C4-2B (cell line): ENCODE data around the gene CIDEA.
"Not testable (repeated sequence)": the region's sequence is repeated elsewhere in the genome, so short reads cannot be mapped to it uniquely, and the experiment has no call there.

Experiments
- H3K27ac ChIP-seq: fragments of 450-650 bp; 2 replicates; pipeline ENCODE4 v1.5.1; 2017
- ZFX ChIP-seq: fragments of 450-650 bp; IDR thresholded peaks from 2 replicates; pipeline ENCODE4 v1.6.1; 2017
- TF ChIP-seq, protein P1 (sequence below): fragments of 450-650 bp; conservative IDR thresholded peaks from 2 replicates; pipeline ENCODE4 v1.5.1; 2017; ENCODE audit warnings: mild to moderate bottlenecking

CIDEA gene, protein sequence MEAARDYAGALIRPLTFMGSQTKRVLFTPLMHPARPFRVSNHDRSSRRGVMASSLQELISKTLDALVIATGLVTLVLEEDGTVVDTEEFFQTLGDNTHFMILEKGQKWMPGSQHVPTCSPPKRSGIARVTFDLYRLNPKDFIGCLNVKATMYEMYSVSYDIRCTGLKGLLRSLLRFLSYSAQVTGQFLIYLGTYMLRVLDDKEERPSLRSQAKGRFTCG

DNA sequence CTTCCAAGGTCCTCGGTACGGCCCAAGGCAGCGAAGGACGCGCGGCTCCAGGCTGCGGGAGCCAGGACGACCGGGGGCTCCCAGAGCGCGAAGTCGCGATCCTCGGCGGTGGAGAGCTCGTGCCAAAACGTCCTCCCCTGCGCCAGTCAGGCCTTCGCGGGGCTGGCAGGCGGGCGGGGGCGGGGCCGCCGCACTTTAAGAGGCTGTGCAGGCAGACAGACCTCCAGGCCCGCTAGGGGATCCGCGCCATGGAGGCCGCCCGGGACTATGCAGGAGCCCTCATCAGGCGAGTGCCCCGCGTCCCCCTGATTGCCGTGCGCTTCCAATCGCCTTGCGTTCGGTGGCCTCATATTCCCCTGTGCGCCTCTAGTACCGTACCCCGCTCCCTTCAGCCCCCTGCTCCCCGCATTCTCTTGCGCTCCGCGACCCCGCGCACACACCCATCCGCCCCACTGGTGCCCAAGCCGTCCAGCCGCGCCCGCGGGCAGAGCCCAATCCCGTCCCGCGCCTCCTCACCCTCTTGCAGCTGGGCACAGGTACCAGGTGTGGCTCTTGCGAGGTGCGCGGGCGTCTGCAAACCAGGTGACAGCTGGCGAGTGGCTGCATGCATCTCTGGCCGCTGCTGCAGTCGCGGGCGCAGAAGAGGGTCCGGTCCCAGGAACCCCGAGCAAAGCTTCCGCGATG lies at the start of gene CIDEA:
Gene CIDEA, plus strand, starts transcription at position 226 of the 684 bp plus-strand sequence. Its CDS starts 23 bp downstream, at position 249.
- no peak for TF ChIP-seq ZFX
- TF ChIP-seq, protein P1, sequence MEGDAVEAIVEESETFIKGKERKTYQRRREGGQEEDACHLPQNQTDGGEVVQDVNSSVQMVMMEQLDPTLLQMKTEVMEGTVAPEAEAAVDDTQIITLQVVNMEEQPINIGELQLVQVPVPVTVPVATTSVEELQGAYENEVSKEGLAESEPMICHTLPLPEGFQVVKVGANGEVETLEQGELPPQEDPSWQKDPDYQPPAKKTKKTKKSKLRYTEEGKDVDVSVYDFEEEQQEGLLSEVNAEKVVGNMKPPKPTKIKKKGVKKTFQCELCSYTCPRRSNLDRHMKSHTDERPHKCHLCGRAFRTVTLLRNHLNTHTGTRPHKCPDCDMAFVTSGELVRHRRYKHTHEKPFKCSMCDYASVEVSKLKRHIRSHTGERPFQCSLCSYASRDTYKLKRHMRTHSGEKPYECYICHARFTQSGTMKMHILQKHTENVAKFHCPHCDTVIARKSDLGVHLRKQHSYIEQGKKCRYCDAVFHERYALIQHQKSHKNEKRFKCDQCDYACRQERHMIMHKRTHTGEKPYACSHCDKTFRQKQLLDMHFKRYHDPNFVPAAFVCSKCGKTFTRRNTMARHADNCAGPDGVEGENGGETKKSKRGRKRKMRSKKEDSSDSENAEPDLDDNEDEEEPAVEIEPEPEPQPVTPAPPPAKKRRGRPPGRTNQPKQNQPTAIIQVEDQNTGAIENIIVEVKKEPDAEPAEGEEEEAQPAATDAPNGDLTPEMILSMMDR, result no peak
- no peak within 1 kb of the TSS for H3K27ac ChIP-seq

DNA sequence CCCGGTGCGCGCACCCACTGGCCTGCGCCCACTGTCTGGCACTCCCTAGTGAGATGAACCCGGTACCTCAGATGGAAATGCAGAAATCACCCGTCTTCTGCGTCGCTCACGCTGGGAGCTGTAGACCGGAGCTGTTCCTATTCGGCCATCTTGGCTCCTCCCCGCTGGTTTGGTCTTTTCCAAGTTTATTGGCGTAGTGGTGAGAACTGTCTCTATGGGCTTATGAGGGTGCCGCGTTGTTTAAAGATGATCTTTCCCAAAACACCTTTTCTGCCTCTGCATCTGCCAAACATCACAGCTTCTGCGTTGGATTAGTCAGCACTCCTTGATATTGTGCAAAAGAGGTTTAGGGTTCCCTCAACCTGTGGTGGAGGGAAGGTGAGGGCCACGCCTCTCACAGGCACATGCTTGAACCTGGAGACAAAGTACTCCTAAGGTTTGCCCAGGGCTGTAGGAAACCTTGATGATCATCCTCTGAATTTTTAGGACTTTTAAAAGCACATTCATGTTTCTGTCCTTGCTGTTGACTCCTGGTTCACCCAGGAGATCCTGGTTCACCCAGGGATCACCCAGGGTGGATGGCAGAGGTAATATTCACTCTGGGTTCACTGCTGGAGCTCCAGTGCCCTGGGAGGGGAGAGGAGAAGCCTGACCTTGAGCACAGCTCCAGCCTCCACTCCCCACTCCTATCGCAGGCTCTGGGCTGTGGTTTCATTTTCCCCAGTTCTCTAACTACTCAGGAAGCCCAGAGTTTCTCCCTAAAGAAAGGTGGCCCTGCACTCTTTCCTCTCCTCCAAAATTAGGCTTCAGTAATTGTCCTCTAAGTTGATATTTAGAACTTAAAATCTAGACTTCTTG lies 45.6 kb upstream of the CIDEA start:
- H3K27ac ChIP-seq, result not testable (repeated sequence)

DNA sequence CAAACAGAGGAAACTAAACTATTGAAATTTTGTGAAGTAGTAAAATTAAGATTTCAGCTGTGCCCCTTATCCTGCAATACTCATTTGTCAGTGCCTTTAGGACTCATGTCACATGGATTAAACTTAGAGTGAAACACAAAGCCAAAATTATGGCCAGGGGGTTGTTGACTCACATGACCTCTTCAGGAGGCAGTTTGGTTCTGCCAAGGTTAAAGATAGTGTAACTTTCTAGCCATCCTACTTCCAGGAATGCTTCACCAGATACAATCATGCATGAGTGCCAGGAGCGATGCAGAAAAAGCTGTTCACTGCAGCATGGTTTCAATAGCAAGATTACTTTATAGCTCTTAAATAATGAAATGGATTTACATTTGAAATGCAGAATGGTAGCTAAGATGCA lies 41.9 kb upstream of the CIDEA start:
- not testable (repeated sequence) for H3K27ac ChIP-seq

DNA sequence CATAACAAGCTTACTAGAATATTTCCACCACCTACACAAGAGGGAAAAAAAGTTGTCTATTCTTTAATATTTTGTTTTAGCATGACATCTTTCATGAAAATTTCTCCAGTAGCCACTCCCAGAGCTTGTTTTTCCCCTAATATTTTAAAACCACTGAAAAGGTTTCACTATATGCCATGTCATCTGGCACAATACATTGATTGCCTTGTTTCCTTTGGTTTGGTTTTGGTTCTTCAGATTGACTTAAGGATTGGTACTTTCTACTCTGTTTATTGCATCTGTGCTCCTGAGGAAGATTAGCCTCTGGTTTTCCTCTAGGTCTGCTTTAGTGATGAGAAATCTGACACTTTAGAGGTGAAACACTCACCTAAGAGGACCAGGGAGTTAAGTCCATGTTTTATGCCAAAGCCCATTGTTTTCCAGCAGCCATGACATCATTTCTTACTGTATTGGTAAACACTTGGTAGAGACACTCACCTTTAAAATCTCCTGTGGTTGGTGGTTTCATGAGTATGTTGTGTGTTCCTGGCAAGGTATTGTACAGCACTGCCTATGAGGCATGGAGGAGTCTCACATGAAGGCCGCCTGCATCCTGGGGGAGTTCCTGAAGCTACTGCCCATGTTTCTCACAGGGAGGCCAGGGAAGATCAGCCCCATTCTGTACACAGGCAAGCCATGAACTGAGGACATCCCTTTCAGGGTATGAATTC lies 39.7 kb upstream of the CIDEA start:
- H3K27ac ChIP-seq, result not testable (repeated sequence)

DNA sequence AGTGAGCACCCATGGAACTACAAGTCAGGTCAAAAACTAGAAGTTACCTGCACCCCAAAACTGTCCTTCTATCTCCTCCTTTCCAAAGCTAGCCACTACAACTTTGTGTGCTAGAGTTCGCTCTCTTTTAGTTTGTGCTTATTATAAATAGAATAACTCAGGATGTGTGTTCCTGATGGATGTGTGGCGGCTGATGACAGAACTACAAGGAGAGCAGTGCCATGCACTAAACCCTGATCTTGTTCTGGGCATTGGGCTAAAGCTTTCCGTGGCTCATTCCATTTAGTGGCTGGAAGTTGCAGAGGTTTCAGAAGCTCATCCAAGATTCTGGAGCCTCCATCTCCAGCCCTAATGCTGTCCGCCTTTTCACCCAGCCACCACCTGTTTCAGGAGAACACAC lies 37.7 kb upstream of the CIDEA start:
- not testable (repeated sequence) for H3K27ac ChIP-seq

DNA sequence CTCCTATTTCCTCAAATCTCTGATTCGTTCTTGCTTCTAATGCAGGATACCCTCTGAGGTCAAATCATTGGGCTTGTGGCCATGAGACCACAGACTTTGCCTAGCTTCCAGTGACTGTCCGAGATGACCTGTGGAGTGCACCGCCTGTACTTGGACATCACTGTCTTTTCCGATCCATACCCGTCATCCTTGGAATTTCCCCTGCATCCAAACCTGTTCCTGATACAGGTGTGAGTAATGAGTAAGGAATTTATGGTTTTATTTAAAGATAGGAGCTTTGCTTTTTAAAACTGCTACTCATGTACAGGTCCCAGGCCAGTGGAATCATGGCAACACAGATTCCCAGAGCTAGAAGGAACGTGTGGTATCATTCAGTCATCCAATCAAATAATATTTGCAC lies 35.6 kb upstream of the CIDEA start:
- H3K27ac ChIP-seq, result not testable (repeated sequence)

DNA sequence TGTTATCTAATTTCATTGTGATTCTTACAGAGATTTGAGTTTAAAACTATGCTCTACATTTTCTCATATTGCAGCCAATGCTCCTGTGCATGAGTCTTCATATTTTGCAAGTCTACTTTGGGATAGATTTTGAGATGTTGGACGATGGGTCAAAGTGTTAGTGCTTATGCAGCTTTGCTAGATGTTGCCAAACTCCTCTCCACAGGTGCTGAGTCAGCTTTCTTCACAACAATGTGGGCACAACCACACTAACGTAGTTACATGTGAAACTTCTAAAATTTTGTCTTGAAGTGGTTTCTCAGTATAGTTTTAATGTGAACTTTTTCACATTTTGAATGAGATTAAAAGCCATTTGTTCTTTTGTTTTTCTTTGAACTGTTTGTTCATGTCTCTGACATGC lies 32.1 kb upstream of the CIDEA start:
- H3K27ac ChIP-seq, result not testable (repeated sequence)

DNA sequence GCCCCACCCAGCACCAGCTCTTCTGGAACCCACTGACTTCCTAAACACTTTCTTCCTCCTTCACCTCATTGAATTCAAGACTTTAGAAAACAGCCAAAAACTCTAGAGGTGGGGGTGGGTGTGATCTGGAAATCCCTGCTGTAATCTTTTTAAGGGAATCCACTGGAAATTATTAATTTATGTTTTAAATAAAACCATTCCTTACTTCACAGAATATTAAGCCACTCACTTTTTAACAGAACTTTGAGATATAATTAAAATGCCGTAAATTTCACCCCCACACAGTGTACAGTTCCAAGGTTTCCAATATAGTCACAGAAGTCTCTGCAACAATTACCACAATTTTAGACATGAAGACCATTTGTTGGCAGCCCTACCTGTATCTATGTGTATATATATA lies 30.8 kb upstream of the CIDEA start:
- H3K27ac ChIP-seq, result not testable (repeated sequence)

DNA sequence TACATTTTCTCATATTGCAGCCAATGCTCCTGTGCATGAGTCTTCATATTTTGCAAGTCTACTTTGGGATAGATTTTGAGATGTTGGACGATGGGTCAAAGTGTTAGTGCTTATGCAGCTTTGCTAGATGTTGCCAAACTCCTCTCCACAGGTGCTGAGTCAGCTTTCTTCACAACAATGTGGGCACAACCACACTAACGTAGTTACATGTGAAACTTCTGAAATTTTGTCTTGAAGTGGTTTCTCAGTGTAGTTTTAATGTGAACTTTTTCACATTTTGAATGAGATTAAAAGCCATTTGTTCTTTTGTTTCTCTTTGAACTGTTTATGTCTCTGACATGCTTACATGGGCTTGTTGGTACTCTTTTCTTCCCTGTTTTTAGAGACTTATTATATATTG lies 27.4 kb upstream of the CIDEA start:
- not testable (repeated sequence) for H3K27ac ChIP-seq

DNA sequence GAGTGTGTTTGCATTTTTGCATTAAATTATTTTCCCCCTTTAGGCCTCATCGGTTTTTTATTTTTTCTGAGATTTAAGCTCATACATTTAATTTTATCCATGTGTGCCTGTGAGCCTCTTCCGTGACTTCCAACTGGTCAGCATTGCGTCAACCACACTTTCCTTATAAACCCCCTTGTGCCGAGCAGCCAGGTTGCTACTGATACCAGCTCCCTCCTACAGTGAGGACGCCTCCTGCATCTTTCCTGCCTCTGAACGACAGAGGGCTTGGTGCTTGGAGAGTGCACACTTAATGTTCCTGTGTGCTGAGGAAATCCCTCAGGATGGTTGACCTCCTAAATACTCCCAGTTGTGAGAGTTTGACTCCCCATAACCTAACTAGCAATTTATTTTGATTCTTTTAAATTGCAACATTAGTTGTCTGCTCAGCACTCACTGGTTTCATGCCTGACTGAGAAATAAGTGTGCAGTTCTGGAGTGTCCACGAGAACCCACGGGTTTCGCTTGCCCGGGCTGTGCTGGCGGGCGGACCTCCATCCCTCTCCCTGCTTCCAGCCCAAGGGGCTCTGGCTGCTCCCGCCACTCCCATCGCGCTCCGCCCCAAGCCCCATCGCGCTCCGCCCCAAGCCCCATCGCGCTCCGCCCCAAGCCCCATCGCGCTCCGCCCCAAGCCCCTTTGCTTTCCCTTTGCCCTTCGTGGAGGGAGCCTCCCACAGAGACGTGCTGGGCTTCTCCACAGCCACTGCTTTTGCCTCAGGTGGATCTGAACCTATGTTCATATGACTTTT lies 26.6 kb upstream of the CIDEA start:
- H3K27ac ChIP-seq, result not testable (repeated sequence)

DNA sequence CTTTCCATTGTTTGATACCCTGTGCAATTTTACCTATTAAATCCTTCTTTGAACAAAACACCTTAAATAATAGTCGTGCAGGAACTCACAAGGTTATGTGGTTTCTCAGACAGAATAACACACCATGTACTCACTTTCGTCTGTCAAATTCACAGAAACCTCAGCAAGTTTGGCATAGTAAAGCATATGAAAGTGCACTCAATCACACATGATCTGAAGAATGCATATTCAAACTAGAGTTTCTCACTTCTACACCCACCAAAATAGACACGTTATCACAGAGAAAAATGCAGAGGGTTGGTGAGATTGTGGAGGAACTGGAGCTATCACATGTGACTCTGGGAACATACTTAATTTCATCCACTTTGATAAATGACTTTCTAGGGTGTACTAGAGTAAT lies 25.9 kb upstream of the CIDEA start:
- H3K27ac ChIP-seq, result not testable (repeated sequence)

DNA sequence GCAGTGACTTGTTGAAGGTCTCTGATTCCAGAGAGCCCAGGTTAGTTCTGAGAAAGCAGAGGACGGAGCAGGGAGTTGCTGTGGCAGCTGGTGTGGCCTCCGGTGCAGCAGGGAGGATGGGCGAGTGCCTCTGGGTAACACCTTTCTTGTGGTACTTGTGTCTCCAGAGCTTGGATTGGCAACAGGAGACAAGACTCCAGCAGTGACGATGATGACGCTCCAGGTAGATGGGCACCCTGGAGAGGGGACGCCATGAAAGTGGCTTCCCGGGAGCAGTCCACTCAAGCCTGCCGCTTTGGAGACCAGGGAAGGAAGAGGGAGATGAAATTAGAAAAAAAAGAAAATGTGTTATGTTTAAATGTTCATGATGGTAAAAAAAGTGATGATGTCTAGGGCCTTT lies 23.6 kb upstream of the CIDEA start:
- H3K27ac ChIP-seq, result not testable (repeated sequence)

DNA sequence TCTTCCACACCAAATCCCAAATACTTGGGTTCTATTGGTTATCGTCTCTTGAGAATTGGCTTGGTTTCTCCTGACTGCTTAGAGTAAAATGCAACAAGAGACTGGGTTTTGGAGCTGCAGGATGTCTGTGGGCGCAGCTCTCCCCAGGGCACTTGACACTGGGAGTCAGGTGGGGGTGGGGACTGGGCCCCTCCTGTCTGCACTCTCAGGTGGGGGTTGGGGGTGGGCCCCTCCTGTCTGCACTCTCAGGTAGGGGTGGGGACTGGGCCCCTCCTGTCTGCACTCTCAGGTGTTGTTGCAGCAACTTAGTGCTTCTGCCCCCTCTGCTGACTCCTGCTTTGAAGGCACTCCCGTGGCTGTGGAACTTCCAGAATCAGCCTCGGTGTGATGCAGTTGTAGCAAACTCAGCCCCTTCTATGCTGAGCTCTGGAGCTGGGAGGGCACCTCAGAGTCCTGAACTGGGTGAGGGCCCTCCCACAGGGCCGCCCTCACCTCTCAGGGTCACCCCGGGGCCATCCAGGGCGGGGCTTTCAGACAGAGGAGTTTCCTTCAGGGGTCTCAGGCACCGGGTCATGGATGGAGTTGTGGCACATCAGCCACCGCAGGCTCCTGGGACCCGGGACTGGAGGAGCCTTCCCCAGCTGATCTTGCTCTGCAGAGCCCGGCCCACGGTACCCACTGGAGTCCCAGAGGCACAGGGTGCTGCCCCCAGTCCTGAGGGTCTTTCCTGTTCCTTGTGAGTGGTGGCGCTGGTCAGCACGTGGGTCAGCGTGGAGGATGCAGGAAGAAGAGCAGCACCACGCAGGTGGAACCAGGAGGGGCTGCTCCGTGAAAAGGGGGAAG lies 22.9 kb upstream of the CIDEA start:
- TF ChIP-seq, protein P1, result no peak
- no peak for TF ChIP-seq ZFX
- H3K27ac ChIP-seq, result no peak overlapping the region
